SJSA1 (cell line): ENCODE data around the gene CR2. TPM values are rescaled to one million over a fixed set of nuclear protein-coding genes. Genes with fewer than 3 reads are reported as not detected.

Experiments
- DNase-seq, 2 experiments: peaks; one replicate each; pipeline ENCODE4 v3.0.0-alpha.2; 2015 to 2020; ENCODE audit warnings: low spot score in 2 of 2, low read depth in 1 of 2
- H3K27ac ChIP-seq: fragments of 250-450 bp; sonication (Bioruptor Pico); 2 replicates; pipeline ENCODE4 v1.5.1; 2020; ENCODE audit warnings: mild to moderate bottlenecking, moderate library complexity
- H3K27me3 ChIP-seq: fragments of 250-450 bp; sonication (Bioruptor Pico); replicated peaks from 2 replicates; pipeline ENCODE4 v1.5.1; 2020; ENCODE audit warnings: mild to moderate bottlenecking, moderate library complexity
- H3K36me3 ChIP-seq: fragments of 250-450 bp; sonication (Bioruptor Pico); 2 replicates; pipeline ENCODE4 v1.5.1; 2020; ENCODE audit warnings: mild to moderate bottlenecking
- H3K4me1 ChIP-seq: fragments of 250-450 bp; sonication (Bioruptor Pico); replicated peaks from 2 replicates; pipeline ENCODE4 v1.6.1; 2021; ENCODE audit warnings: mild to moderate bottlenecking
- H3K4me3 ChIP-seq: fragments of 250-450 bp; sonication (Bioruptor Pico); 2 replicates; pipeline ENCODE4 v1.5.1; 2020; ENCODE audit warnings: mild to moderate bottlenecking
- H3K9me3 ChIP-seq: fragments of 250-450 bp; sonication (Bioruptor Pico); replicated peaks from 2 replicates; pipeline ENCODE4 v1.5.1; 2020; ENCODE audit warnings: mild to moderate bottlenecking
- total RNA-seq: library from RNA; depleted of rRNA; stranded (reverse); fragments of >200 nt; shearing (Covaris generic); gene quantifications from 2 replicates; pipeline ENCODE4 v1.2.3, GENCODE V29; 2014; rRNA removed

The CR2 gene
- total RNA-seq: not detected in 2 replicates

- H3K4me1 ChIP-seq: peaks cover 6% of the 10 kb centered on the region; the same call in 1 of the 2 replicates
- H3K9me3 ChIP-seq: 0 out of 2 replicates have a peak, but pooled peaks cover 2% of the 10 kb centered on the region
- DNase-seq: no peak
- no peak within 1 kb of the TSS for H3K27ac ChIP-seq
- peaks cover 71% of the 10 kb centered on the region for H3K27me3 ChIP-seq
- H3K36me3 ChIP-seq: no peaks in the 10 kb centered on the region
- H3K4me3 ChIP-seq: no peak within 1 kb of the TSS
These were observed at the start of gene CR2 for GRCh38 chr1:207454046-207454964. Gene CR2, plus strand, starts transcription at chr1:207454328. Its CDS starts 91 bp downstream, at chr1:207454419.

- Histone ChIP-seq H3K27ac (no peak overlapping the region), H3K9me3 (no peaks in the 10 kb centered on the region), H3K36me3 (no peaks in the 10 kb centered on the region), H3K27me3 (peaks cover 4% of the 10 kb centered on the region; the same call in 1 of the 2 replicates), H3K4me3 (no peak overlapping the region), H3K4me1 (no peaks in the 10 kb centered on the region)
- peak in 1 of 2 experiments; percentile 53 for DNase-seq
These were observed 49.1 kb upstream of the CR2 start for GRCh38 chr1:207404849-207405525.

- no peaks in the 10 kb centered on the region for H3K36me3 ChIP-seq
- peaks cover 4% of the 10 kb centered on the region; the same call in 1 of the 2 replicates for H3K27me3 ChIP-seq
- H3K4me1 ChIP-seq: no peaks in the 10 kb centered on the region
- DNase-seq: no peak
- H3K4me3 ChIP-seq: no peak overlapping the region
- no peaks in the 10 kb centered on the region for H3K9me3 ChIP-seq
- H3K27ac ChIP-seq: no peak overlapping the region
These were observed 48.3 kb upstream of the CR2 start for GRCh38 chr1:207405814-207406213.

- no peak overlapping the region for H3K4me3 ChIP-seq
- H3K27me3 ChIP-seq: peaks cover 4% of the 10 kb centered on the region; the same call in 1 of the 2 replicates
- H3K9me3 ChIP-seq: no peaks in the 10 kb centered on the region
- no peak for DNase-seq
- H3K27ac ChIP-seq: no peak overlapping the region
- H3K36me3 ChIP-seq: no peaks in the 10 kb centered on the region
- H3K4me1 ChIP-seq: no peaks in the 10 kb centered on the region
These were observed 46.4 kb upstream of the CR2 start for GRCh38 chr1:207407655-207408260.

GRCh38 chr1:207412845-207413244 is 41.3 kb upstream of the CR2 start:
- Histone ChIP-seq H3K4me3 (no peak overlapping the region), H3K4me1 (no peaks in the 10 kb centered on the region), H3K9me3 (no peaks in the 10 kb centered on the region), H3K27me3 (0 out of 2 replicates have a peak, but pooled peaks cover 2% of the 10 kb centered on the region), H3K27ac (no peak overlapping the region), H3K36me3 (no peaks in the 10 kb centered on the region)
- no peak for DNase-seq

- no peak overlapping the region for H3K4me3 ChIP-seq
- no peak for DNase-seq
- H3K4me1 ChIP-seq: no peaks in the 10 kb centered on the region
- no peak overlapping the region for H3K27ac ChIP-seq
- H3K36me3 ChIP-seq: no peaks in the 10 kb centered on the region
- no peaks in the 10 kb centered on the region; the same call in 1 of the 2 replicates for H3K9me3 ChIP-seq
- H3K27me3 ChIP-seq: 0 out of 2 replicates have a peak, but pooled peaks cover 2% of the 10 kb centered on the region
These were observed 39.5 kb upstream of the CR2 start for GRCh38 chr1:207414606-207415108.

- DNase-seq: no peak
- H3K4me1 ChIP-seq: no peaks in the 10 kb centered on the region
- 0 out of 2 replicates have a peak, but pooled peaks cover 2% of the 10 kb centered on the region for H3K27me3 ChIP-seq
- H3K4me3 ChIP-seq: no peak overlapping the region
- no peaks in the 10 kb centered on the region for H3K36me3 ChIP-seq
- H3K9me3 ChIP-seq: no peaks in the 10 kb centered on the region; the same call in 1 of the 2 replicates
- H3K27ac ChIP-seq: no peak overlapping the region
These were observed 37.1 kb upstream of the CR2 start for GRCh38 chr1:207417076-207417475.

- no peaks in the 10 kb centered on the region for H3K4me1 ChIP-seq
- 0 out of 2 replicates have a peak, but pooled peaks cover 2% of the 10 kb centered on the region for H3K27me3 ChIP-seq
- H3K9me3 ChIP-seq: no peaks in the 10 kb centered on the region; the same call in 1 of the 2 replicates
- no peak overlapping the region for H3K4me3 ChIP-seq
- DNase-seq: no peak
- H3K27ac ChIP-seq: no peak overlapping the region
- H3K36me3 ChIP-seq: no peaks in the 10 kb centered on the region
These were observed 35.8 kb upstream of the CR2 start for GRCh38 chr1:207418351-207418750.

- Histone ChIP-seq H3K4me1 (no peaks in the 10 kb centered on the region), H3K4me3 (no peak overlapping the region), H3K9me3 (no peaks in the 10 kb centered on the region; the same call in 1 of the 2 replicates), H3K27me3 (0 out of 2 replicates have a peak, but pooled peaks cover 7% of the 10 kb centered on the region), H3K36me3 (no peaks in the 10 kb centered on the region), H3K27ac (no peak overlapping the region)
- no peak for DNase-seq
These were observed 34.0 kb upstream of the CR2 start for GRCh38 chr1:207420109-207420508.

GRCh38 chr1:207421078-207421477 is 33.0 kb upstream of the CR2 start:
- no peak for DNase-seq

GRCh38 chr1:207423560-207424292 is 30.4 kb upstream of the CR2 start:
- DNase-seq: no peak

More at GRCh38 chr1:207421078-207421477, 33.0 kb upstream of the CR2 start:
- Histone ChIP-seq H3K36me3 (no peaks in the 10 kb centered on the region), H3K27ac (no peak overlapping the region), H3K4me3 (no peak overlapping the region), H3K4me1 (no peaks in the 10 kb centered on the region), H3K27me3 (0 out of 2 replicates have a peak, but pooled peaks cover 12% of the 10 kb centered on the region), H3K9me3 (no peaks in the 10 kb centered on the region; the same call in 1 of the 2 replicates)

GRCh38 chr1:207424570-207425131 is 29.5 kb upstream of the CR2 start:
- H3K27ac ChIP-seq: no peak overlapping the region
- H3K9me3 ChIP-seq: no peaks in the 10 kb centered on the region
- H3K36me3 ChIP-seq: no peaks in the 10 kb centered on the region
- no peaks in the 10 kb centered on the region for H3K4me1 ChIP-seq
- no peak overlapping the region for H3K4me3 ChIP-seq
- H3K27me3 ChIP-seq: peaks cover 15% of the 10 kb centered on the region; the same call in 1 of the 2 replicates
- DNase-seq: no peak

More at GRCh38 chr1:207423560-207424292, 30.4 kb upstream of the CR2 start:
- Histone ChIP-seq H3K9me3 (no peaks in the 10 kb centered on the region; the same call in 1 of the 2 replicates), H3K27ac (no peak overlapping the region), H3K4me3 (no peak overlapping the region), H3K36me3 (no peaks in the 10 kb centered on the region), H3K4me1 (no peaks in the 10 kb centered on the region), H3K27me3 (peaks cover 15% of the 10 kb centered on the region; the same call in 1 of the 2 replicates)
